Heart right ventricle (tissue), 16 donors: ENCODE measurements around the gene LONRF3. TPM values are rescaled to one million over a fixed set of nuclear protein-coding genes. Genes with fewer than 3 reads are reported as not detected.

Experiments
- ATAC-seq, 8 donors: fragments of 200-7000 bp; cut with Tn5 transposase; one replicate each; pipeline ENCODE4 v1.9.1; 2020; ENCODE audit warnings: mild to moderate bottlenecking in 8 of 8, moderate library complexity in 8 of 8, moderate number of reproducible peaks in 1 of 8
- DNase-seq, 2 donors: peaks; one replicate each; pipeline ENCODE4 v3.0.0-alpha.2; 2020
- H3K27ac ChIP-seq, 10 donors: fragments of 200-600 bp; sonication (generic) in 2 of 10; one replicate each; pipeline versions ENCODE4 v1.5.0 to v1.8.0; 2020 to 2022; ENCODE audit warnings: mild to moderate bottlenecking in 3 of 10
- H3K27me3 ChIP-seq, 7 donors: fragments of 200-600 bp; one replicate each; pipeline ENCODE4 v1.8.0; 2021 to 2022; ENCODE audit warnings: mild to moderate bottlenecking in 2 of 7
- H3K36me3 ChIP-seq, 9 donors: fragments of 200-600 bp; sonication (generic) in 1 of 9; one replicate each; pipeline versions ENCODE4 v1.5.0 to v1.8.0; 2020 to 2022; ENCODE audit warnings: mild to moderate bottlenecking in 2 of 9
- H3K4me1 ChIP-seq, 9 donors: fragments of 200-600 bp; sonication (generic) in 1 of 9; one replicate each; pipeline versions ENCODE4 v1.5.0 to v1.8.0; 2020 to 2022; ENCODE audit warnings: mild to moderate bottlenecking in 4 of 9
- H3K4me3 ChIP-seq, 10 donors: fragments of 200-600 bp; sonication (generic) in 2 of 10; one replicate each; pipeline versions ENCODE4 v1.5.0 to v1.8.0; 2020 to 2022; ENCODE audit warnings: mild to moderate bottlenecking in 7 of 10, moderate library complexity in 2 of 10
- H3K9me3 ChIP-seq, 11 donors: fragments of 200-600 bp in 10 of 11; sonication (generic) in 2 of 11; one replicate each; pipeline versions ENCODE4 v1.5.0 to v1.8.0; 2013 to 2022; ENCODE audit warnings: mild to moderate bottlenecking in 2 of 11, control low read depth in 1 of 11, moderate library complexity in 1 of 11
- WGBS, 2 donors: extraction: QIAGEN DNeasy Blood & Tissue Kit; methylation state at CpG; one replicate each; pipeline ENCODE4 v1.1.7; 2013; ENCODE audit warnings: inconsistent platforms in 1 of 2; 5-methylcytosine and 5-hydroxymethylcytosine counted together
- intact Hi-C, 10 donors: fragments of 100-400 bp; cut with DNase I; formaldehyde crosslinking; loops; one replicate each; pipeline versions ENCODE4 v1.11.1 to v1.14.2; 2022
- polyA plus RNA-seq, 2 donors: library from polyadenylated mRNA; stranded (reverse); fragments of 200-250 nt; gene quantifications; one replicate each; pipeline ENCODE4 v1.2.3, GENCODE V29; 2013
- total RNA-seq, 10 donors: library from RNA; stranded (reverse); fragmentation: NEBNext Ultra II Directional in 3 of 10; extraction: Animal tissue kit (Norgen Biotek cat#: 25700) in 3 of 10; gene quantifications; one replicate each; pipeline versions ENCODE4 v1.2.1 to v1.2.4, GENCODE V29; 2021 to 2023
- TF ChIP-seq, protein P1 (sequence below), 9 donors: fragments of 200-600 bp; sonication (generic) in 2 of 9; IDR thresholded peaks; one replicate each; pipeline versions ENCODE4 v1.5.0 to v1.8.0; 2021 to 2022; ENCODE audit warnings: antibody characterized with exemption in 9 of 9, mild to moderate bottlenecking in 5 of 9, moderate library complexity in 1 of 9
- donor health status: Arrhythmogenic right ventricular cardiomyopathy.
- donor health status: ischemic (EF 13 %, LVEDD 7.1; RV severe dilation, severe dysfunction).
- donor health status: healthy with polysubstance abuse.
- donor health status: DM: no; HTN: yes; CAD: no.
- donor health status: DM: no; HTN: no; CAD: no.
- donor health status: ischemic (EF 25% LVEDD 6.9; RV normal size, moderate dysfunction).
- donor health status: ischemic (EF 25% LVEDD 5.7; RV mildly dilated, moderate dysfunction).
- donor health status: healthy.
- donor health status: DM: yes; HTN: yes; CAD: no.
- donor health status: Ischemic cardiomyopathy.
- donor health status: ischemic (EF 35%, LVEDD 5.7; RV mildly dilated, moderate dysfunction).
- donor health status: nonischemic (EF 11% LVEDD 7.7; RV severe dilation, severe dysfunction).
- donor health status: DM: yes; HTN: yes; CAD: no.
- donor health status: PGD.
- donor health status: ischemic (EF 29% LVEDD 5.4; RV normal size, mild dysfunction).
- donor health status: nonischemic (EF 23%, LVEDD 6.1; RV moderate dilation, normal function).

The LONRF3 gene
- total and polyA plus RNA-seq, 12 donors = 0.43 to 6.1 (median 1.3) TPM

DNA sequence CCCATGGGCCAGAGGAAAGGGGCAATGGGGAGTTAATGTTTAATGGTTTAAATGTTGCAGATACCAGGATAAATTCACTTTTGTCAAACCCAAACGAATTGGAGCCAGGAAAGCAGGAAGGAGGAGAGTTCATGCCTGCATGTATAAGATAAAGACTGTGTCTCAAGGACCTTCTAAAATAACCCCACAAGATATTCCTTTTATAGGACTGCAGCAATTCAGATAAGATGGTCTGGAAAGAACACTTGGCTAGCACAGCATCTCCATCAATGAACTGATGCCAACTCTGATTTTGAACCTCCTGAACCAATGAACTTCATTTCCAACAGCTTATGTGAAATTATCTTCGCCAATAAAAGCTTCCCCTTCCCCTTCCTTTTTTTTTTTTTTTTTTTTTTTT lies 31.3 kb upstream of the LONRF3 start:
- intact Hi-C loops = no loop called here
- DNase-seq (no peak), ATAC-seq (no peak)
- H3K36me3 ChIP-seq = no peaks in the 10 kb centered on the region
- no peaks in the 10 kb centered on the region for H3K9me3 ChIP-seq
- H3K4me1 ChIP-seq = no peaks in the 10 kb centered on the region
- no peak overlapping the region for H3K27ac ChIP-seq
- H3K4me3 ChIP-seq = no peak overlapping the region
- WGBS, 2 donors = 38 to 44% methylated on average over 2 of the region's 2 CpGs
- TF ChIP-seq, protein P1, sequence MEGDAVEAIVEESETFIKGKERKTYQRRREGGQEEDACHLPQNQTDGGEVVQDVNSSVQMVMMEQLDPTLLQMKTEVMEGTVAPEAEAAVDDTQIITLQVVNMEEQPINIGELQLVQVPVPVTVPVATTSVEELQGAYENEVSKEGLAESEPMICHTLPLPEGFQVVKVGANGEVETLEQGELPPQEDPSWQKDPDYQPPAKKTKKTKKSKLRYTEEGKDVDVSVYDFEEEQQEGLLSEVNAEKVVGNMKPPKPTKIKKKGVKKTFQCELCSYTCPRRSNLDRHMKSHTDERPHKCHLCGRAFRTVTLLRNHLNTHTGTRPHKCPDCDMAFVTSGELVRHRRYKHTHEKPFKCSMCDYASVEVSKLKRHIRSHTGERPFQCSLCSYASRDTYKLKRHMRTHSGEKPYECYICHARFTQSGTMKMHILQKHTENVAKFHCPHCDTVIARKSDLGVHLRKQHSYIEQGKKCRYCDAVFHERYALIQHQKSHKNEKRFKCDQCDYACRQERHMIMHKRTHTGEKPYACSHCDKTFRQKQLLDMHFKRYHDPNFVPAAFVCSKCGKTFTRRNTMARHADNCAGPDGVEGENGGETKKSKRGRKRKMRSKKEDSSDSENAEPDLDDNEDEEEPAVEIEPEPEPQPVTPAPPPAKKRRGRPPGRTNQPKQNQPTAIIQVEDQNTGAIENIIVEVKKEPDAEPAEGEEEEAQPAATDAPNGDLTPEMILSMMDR (IDR thresholded peaks at IDR 0.05) = no peak
- H3K27me3 ChIP-seq = no peaks in the 10 kb centered on the region

DNA sequence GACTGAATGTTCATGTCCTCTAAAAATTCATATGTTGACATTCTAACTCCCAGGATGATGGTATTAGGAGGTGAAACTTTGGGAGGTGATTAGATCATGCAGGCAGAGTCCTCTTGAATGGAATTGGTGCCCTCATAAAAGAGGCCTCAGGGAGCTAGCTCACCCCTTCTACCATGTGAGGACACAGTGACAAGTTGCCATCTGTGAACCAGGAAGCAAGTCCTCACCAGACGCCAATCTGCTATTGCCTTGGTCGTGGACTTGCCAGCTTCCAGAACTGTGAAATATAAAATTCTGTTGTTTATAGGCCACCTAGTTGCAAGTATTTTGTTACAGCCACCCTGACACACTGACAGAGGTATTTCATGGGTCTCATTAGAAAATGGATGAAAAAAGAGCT lies 28.5 kb upstream of the LONRF3 start:
- TF ChIP-seq, protein P1 (IDR thresholded peaks at IDR 0.05) = no peak
- Histone ChIP-seq H3K4me1 (no peaks in the 10 kb centered on the region), H3K27ac (no peak overlapping the region), H3K27me3 (peaks cover 0 to 7% (median 0%) of the 10 kb centered on the region in 7 donors), H3K4me3 (no peak overlapping the region), H3K9me3 (no peaks in the 10 kb centered on the region), H3K36me3 (no peaks in the 10 kb centered on the region)
- DNase-seq (no peak), ATAC-seq (no peak)
- intact Hi-C loops = no loop called here
- 84% methylated on average over 2 of the region's 2 CpGs for WGBS, 2 donors

DNA sequence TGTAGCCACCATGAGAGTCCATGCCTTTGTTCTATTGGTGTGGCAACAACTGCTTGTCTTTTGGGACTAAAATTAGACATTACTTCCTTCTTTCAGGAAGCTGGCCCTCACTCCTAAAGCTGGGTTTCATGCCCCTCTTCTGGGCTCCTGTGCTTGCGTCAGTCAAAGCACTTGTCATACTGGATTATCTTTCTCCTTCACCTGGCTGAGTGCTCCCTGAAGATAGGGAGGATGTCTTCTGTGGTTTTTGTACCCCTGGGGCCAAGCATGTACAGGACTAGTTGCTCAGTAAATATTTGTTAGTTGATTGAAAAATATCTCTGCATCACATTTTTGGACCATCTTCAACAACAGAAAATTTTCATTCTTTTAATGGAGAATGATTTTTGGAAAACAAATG lies 26.1 kb upstream of the LONRF3 start:
- Histone ChIP-seq H3K9me3 (no peaks in the 10 kb centered on the region), H3K4me3 (no peak overlapping the region), H3K4me1 (no peaks in the 10 kb centered on the region), H3K27ac (no peak overlapping the region), H3K27me3 (peaks cover 0 to 7% (median 0%) of the 10 kb centered on the region in 7 donors), H3K36me3 (no peaks in the 10 kb centered on the region)
- 55 to 90% methylated on average over 1 of the region's 1 CpG for WGBS, 2 donors
- intact Hi-C loops = no loop called here
- no peak for ATAC-seq
- DNase-seq = no peak
- TF ChIP-seq, protein P1 (IDR thresholded peaks at IDR 0.05) = no peak

DNA sequence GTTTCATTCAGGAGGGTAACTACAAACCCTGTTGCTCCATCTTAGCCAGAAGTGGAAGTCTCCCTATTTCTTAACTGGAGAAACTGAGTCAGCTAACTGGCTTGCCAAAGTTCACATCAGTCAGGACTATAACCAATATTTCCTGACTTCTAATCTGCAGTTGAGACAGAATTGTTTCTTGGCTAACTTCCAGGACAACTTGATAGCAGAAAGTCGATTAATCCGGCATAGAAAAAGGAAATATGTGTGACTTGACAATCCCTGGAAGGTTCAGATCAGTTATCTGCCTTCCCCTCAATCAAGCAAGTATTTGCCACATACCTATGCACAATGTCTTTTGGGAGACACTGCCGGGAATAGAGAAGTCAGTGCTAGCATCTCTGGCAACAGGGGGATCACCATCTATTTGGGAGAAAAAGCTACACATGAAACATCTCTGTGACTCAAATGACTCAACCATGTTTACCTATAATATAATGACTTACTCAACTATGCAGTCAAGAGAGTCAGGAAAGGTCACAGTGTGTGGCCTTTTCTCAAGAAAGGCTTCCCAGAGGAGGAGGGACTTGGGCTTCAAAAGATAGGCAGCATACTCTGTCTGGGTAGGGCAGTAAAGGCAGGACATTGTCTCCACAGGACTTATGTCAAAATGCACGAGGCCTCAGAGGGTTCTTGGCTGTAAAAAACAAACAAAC lies 12.4 kb upstream of the LONRF3 start:
- Histone ChIP-seq H3K4me3 (no peak overlapping the region), H3K4me1 (no peaks in the 10 kb centered on the region), H3K9me3 (no peaks in the 10 kb centered on the region), H3K27me3 (peaks cover 0 to 31% (median 0%) of the 10 kb centered on the region in 7 donors), H3K36me3 (no peaks in the 10 kb centered on the region), H3K27ac (no peak overlapping the region)
- WGBS, 2 donors = 51 to 68% methylated on average over 4 of the region's 4 CpGs
- TF ChIP-seq, protein P1 (IDR thresholded peaks at IDR 0.05) = no peak
- intact Hi-C loops = no loop called here
- no peak for ATAC-seq
- DNase-seq = no peak
